Measurements from ENCODE around the gene SPTBN1.

SPTBN1 gene

DNA sequence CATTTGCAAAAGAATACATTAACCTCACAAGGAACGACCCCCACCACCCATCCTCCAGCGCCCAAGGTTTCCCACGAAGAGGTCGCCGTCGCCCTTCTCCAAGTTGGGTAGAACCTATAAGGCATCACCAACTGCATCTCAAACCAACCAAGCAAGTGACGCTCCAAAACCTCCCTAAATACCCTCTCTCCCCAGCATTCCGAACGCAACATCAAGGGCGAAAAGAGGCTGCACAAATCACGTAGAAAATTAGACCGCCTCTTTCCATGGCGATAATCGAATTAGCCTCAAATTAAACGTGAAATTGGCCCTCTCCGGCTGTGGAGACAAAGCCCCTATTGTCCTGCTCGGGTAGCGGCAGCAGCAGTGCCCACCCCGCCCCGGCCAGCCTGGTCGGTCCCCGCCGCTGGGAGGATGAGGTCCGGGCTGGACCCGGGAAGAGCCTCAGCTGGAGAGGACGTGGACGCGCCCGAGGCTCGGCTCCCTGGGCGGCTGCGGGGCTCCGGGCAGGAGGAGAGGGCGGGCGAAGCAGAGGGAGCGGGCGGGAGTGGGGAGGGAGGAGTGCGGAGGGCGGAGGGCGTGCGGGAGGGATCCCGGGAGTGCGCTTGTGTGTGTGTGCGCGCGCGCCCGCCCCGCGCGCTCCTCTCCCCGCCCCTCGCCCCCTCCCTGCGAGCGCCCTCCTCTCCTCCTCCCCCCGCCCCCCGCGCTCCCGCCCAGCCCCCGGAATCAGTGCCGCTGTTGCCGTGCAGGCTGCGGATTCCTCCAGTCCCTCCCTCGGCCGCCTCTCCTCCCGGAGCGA, at the start of gene SPTBN1:
Gene SPTBN1 (plus strand): TSS at position 765 of the 799 bp plus-strand sequence. CDS start 70,092 bp downstream, outside the sequence.
- DNase-seq, result peak in 1 of 2 experiments; percentile 7

DNA sequence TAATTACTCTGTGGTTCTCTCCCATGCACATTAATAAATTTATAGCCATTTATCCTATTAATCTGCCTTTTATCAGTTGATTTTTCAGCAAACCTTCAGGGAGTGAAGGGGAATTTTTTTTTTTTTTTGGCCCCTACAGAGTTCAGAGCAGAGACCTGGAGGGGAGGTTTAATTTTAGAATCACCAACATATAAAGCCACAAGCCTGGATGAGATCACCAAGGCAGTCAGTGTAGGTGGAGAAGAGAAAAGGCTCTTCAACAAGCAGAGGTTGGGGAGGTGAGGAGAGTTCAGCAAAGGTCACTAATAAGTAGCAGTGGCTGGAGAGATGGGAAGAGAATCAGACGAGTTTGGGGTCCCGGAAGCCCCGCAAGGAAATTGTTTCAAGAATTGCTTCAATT, 48.4 kb upstream of the SPTBN1 start:
- DNase-seq, result no peak

DNA sequence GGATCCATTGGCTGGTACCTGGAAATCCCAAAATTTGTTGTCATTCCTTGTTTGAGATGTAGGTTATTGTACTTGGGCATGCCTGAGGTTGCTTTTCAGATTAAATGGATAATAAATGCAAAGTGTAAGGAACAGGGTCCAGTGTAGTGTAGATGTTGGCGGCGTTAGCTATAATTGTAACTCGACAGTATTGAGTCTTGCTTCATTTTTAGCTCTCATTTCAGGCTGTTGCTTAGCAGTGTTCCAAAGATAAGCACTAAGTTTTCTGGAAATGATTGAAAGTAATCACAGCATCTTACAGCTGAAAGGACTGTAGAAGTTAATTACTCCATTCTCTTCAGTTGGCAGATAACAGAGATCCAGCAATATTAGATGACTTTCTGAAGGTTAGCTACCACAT, 47.8 kb upstream of the SPTBN1 start:
- no peak for DNase-seq

DNA sequence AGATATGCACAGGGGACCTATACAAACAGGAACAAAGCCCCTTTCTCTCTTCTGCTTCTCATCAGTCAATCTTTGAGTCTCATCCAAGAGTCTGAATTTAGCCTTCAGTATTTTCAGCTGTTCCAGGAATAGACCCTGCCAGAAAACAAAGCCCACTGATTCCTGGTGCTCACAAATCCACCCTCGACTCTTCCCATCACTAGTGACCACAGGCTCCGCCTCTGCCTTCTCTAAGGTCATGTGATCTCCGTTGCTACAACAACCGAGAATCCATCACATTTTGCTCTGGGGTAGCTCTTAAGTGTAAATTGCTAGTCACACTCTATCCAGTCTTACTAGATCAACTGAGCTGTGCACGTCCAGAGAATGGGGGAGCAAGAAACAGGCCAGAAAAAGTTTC, 46.4 kb upstream of the SPTBN1 start:
- DNase-seq, result no peak

DNA sequence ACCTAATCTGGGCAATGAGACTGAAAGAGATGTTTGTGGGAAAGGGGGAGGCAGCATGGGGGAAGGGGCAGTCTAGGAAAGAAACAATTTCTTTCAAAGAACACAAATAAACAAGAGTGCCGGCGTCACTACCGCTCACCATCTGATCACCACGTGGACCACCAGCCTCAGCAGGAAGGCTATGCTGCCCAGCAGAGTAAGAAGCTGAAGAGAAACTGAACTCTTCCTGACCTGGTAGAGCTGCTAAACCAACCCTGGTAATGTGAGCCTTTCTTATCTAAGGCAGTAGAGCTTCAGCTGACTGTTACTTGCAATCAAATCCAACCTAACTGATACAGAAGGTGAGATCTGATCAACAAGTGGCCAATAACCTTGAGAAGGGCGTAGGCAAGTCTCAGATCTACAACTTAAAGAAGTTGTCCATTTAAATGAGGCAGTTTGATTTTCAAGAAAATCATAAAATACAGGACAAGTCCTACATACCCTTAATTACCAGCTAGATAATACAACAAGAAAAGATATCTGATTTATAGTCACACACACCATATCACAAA, 44.2 kb upstream of the SPTBN1 start:
- DNase-seq, result no peak

DNA sequence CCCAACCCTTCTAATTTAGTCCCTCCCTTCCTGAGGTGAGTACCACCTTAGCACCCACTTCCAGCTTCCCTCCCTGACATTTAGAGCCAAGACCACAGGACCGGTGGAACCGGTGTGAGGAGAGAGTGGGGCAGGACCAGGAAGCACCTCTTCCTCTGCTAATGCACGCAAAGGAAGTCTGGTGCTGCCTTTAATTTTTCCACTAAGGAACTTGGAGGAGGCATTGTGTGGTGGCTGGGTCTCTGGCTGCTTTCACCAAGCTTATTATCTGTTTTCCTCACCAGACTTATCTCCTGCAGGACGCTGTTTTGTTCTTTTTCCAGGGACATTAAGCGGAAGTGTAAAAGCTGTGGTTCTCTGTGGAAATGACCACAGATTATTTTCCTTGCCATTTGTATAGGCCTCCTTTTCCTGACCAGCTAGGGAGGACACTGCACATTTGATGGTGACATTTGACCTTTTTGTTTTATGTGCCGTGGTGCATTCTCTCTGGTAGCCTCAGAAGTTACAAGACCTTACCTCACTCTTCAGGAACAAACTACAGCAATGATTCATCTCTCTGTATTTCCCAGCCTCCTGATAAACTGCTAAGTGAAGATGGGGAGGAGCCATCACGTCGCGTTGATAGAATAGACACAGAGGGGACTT, 39.8 kb upstream of the SPTBN1 start:
- DNase-seq, result no peak

DNA sequence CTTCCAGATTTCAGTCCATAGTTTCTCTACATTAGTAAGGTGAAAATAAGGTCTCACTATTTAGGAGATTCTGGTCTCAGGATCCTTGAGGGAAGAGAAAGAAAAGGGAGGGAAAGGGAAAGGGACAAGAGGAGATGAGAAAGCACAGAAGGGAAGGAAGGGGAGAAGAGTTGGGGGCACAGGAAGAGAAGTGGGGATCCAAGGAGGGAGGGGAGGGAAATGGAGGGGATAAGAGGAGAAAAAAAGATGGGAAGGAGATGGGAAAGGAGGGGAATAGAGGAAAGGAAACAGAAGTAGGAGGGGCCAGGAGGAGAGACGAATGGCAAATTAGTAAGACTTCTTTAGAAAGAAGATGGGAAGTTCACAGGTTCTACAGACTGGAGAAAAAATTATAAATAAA, 39.2 kb upstream of the SPTBN1 start:
- DNase-seq, result no peak

DNA sequence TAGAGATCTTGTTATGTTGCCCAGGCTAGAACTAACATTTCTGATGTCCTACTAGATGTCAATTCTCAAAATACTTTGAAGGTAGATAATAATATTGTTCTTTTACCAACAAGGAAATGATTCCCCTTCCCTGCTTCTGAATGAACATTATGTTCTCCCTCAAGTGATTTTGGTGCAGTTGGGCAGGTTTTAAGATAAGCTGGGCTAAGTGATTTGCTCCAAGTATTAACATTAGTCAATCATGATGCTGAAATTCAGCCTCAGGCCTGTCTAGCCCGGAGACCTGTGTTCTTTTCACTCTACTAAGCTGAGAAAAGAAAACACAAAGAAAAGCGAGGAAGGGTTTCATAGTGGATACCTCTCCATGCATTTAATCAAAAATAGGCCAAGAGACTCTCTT, 38.5 kb upstream of the SPTBN1 start:
- no peak for DNase-seq

DNA sequence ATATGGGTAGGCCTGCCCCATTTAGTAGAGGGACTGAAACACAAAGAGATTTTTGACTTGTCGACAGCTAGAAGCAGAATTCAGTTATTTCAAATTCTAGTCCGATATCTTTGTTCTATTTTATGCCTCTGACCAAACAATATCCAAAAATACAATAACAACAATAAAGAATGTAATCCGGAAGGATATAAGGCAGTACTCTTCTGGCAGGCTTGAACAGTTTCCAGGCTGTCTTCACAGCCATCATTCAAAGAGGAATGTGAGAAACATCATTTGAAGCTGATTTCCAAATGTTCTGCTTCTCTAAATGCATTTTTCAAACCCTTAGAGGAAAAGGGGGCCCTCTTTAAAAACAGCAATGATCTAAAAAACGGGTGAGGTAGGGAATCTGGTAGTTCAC, 36.7 kb upstream of the SPTBN1 start:
- DNase-seq, result no peak

DNA sequence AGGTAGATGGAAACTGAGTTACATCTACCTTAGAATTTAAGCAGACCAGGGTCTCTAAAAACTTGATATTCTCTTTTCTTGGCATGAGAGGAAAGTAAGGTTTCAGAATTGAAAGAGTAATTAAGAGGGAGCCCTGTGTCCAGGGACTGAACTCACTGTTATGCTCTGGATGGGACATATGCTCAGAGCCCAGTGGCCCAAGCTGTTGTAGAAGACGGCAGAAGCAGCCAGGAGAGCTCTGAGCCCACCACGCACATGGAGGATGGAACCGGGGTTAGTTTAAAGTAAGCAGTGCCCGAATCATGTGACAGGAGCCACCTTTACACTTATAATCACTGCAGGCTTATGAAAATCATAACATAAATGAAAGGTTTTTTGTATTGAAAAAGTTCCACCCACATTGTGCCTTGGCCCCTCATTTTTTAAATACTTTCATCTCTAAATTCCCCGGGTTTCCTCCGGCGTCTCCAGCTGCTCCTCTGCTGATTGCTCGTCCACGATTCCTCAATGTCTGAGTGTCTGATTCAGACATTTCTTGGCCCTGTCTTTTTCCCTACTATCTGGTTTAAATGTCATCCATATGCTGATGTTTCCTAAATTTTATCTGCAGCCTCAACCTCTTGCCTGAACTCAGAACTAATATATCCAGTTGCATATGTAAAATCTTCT, 36.1 kb upstream of the SPTBN1 start:
- DNase-seq, result no peak

DNA sequence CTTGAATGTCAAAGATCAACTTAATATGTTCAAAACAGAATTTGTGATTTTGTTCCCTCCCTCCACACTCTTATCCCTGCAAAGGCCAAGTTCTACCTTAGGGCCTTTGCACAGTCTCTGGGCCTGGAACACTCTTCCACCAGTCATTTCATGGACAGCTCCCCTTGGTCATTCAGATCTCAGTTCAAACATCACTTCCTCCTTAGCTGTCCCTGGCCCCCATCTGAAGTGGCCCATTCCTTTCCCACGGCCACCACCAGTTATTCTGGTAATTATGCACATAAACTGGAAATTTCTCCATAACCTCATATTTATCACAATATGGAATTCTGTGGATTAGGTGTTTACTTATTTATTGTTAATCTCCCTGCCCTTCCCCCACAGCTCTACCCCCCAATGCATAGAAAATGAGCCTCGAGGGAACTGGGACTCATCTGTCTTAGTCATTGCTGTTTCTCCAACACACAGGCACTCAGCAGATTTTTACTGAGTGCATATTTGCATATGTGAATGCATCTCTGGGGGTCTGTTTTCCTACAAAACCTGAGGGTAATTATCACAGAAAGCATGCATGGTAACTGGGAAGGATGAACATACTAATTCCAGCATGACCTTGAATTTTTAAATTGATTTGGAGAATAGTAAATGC, 35.5 kb upstream of the SPTBN1 start:
- DNase-seq, result no peak

DNA sequence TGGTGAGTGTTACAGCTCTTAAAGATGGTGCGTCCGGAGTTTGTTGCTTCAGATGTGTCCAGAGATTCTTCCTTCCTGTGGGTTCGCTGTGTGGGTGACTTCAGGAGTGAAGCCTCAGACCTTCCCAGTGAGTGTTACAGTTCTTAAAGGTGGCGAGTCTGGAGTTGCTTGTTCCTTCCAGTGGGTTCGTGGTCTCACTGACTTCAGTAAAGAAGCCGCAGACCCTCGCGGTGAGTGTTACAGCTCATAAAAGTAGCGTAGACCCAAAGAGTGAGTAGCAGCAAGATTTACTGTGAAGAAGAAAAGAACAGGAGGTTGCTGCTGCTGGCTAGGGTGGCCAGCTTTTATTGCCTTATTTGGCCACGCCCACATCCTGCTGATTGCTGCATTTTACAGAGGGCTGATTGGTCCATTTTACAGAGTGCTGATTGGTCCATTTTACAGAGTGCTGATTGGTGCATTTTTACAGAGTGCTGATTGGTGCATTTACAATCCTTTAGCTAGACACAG, 34.0 kb upstream of the SPTBN1 start:
- DNase-seq, result peak in 1 of 2 experiments; percentile 1

DNA sequence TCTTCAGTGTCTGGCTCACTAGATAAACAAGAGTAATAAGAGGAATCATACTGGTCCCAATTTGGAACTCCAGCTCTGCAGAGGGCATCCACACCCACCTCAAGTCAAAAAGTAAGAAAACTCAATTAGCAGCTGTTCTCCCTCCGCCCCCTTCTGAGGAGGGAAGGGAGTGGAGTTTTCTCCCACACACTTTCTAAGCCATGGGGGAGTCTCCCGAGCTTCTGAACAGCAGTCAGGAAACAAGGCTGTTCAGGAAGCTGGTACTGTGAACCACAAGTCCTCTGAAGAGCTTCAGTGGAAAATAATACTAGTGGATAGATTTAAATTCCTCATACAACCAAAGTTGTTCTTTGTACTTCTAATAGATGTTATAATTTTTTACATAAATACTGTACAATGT, 32.9 kb upstream of the SPTBN1 start:
- DNase-seq, result no peak

DNA sequence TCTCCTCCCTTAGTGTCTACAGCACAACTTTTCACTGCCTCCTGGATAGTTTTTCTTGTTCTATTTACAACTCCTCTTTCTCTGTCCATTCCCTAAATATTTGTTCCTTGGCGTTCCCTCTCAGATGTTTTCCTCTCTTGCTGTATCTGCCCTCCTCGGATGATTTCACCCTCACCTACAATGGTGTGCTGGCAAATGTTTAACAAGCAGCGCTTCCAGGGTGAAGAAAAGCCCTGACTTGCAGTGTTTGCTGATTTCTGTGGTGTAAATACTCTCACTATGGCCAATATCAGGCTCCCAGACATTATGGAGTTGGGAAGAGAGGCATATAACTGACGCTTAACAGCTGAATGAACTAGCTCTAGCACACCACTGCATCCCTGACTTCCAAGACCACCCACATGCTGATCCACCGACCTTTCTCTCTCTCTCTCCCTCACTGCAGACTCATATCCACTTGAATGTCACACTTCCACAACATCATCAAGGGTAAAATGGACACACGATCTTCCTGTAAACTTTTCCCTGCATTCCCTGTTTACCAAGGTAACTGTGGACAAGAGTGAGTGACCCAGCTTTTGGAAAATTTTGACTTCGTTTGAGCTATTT, 31.5 kb upstream of the SPTBN1 start:
- no peak for DNase-seq

DNA sequence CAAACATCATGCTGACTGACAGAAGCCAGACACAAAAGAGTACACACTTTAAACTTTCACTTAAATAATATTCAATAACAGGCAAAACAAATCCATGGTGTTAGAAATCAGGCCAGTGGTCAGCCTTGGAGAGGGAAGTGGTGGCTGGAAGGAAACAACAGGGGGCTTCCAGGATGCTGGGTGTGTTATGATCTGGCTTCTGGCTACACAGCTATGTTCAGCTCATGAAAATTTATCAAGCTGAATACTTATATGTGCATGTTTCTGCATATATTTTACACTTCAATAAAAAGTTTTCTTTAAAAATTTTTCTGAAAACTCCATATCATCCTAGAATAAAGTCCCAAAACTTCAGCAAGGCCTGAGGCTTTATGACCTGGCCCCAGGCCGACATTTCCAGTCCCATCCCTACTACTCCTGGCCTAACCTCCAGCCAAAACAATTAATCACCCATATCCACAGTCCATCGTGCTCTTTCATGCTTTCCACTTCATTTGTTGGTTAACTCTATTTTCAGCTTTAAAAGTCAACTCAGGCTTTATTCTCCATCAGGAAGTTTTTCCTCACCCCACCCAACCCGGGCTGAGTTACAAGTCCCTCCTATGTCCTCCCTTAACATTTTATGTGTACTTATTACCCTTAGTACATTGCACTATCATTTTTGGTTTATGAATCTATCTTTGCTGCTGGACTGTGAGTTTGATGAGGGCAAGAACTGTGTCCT, 27.9 kb upstream of the SPTBN1 start:
- DNase-seq, result no peak

DNA sequence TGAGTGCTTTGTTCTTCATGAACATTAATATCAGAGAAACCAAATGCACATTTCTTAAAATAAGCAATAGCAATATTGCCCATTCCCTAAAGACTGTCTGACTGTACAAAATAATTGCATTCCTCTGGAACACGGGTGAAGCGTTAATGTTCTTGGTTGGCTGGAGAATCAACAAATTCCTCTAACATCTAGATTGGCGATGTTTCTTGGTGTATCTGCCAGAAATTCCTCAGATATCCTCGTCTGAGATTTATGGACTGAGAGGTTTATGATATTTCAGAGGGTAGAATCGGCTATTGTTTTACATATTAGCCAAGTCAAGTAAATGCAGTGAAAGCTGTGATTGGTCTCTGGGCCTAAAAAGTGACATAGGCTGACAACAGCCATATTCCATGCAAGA, 27.1 kb upstream of the SPTBN1 start:
- DNase-seq, result no peak

DNA sequence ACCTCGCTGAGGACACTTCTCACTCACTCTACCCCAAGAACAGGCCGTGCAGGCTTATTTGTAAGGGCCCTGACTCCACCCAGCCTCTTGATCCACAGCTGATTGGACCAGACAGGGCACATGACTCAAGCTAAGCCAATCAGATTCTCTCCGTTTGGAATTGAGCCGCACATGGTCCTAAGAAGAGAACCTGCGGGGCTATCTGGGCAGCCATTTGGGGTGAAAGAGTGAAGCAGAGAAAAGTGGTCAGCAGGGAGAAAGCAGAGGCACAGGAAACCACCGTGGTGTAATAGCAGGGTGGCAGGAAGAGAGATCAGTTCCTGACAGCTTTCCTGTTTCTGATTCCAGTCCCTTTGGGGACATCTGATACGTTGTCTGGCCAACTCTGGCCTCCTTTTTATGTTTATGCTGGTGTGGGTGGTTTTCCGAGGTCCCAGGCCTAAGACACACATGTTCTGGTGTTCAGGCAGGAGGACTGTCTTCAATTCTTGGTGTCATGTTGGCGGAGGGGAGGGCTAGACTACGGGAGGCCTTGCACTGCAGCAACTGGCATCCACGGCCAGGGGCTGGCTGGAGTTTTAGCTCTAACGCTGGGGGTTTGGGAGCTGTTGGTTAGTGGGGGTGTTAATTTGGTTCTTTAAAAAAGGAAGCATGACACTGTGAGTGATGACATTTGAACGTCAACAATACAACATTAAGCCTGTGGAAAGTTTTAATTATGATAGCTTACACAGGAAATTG, 26.1 kb upstream of the SPTBN1 start:
- no peak for DNase-seq

DNA sequence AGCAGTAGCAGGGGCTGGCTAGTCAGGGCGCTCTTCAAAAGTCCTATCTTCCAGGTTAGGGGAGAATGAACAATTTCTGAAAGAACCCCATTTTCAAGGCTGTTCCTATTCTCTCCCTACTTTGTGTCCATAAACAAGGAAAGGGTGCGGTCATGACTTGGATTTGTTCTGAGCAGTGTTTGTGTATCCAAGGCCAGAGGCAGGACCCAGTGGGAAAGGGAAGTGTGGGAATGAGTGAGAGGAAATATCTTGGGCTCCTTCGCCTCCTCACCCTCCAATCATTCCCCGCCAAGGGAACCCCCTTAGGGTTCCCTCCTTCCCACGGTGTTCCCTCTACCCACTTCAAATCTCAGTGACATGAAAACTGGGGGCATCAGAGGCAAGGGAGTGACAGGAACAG, 25.5 kb upstream of the SPTBN1 start:
- no peak for DNase-seq

DNA sequence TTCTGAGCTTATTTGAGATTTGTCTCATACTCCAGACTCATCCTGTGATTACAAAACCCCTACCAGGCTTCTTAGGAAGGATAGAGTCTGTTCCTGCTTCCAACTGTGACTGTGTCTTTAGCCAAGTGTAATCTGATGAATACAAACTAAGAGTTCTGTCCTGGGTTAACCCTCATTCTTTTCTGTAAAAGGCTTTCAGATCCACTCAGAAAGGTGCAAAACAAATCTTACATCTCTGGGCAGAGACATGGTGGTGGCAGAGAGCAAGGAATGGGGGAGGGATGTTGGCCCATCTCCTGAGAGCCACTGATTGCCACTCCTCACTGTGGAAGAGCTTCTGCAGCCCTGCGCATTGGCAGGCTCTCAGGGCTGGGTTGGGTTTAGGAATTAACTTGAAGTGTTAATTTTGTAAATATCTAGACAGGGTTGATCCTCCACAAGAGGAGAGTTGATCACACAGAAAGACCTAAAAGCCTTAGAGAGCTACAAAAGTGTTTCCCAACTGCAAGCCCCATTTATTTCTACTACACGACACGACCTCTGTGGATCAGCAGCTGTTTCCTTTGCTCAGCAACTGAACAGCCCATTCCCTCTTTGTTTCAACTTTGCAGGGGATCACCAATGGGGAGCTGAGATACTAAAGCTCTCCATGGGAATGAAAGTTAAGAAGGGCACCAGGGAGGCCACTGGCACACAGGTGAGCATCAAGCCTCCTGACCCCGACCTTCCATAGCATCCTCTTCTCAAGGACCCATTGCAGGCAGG, 23.7 kb upstream of the SPTBN1 start:
- no peak for DNase-seq

DNA sequence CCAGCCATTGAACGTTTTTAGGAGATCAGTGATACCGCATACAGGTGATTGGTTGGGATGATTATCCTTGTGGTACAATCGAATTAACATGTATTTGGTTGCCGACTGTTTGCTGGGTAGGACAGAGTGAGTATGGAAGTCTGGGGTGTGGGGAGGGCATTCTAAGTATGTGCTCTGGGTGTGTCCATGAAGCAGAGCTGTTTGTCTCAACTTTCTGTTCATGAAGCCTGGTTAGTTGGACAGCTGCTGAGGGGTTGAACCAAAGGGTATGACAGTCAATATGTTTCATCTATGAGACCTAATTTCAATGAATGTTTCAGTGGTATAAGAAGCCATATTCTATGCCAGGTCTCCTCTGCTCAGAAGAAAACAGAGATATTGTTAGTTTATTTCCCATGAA, 21.9 kb upstream of the SPTBN1 start:
- no peak for DNase-seq
